ENCODE measurements around the gene CNPY4.

Gene CNPY4

GRCh38 chr7:100163006-100163531 lies 43.6 kb downstream of the CNPY4 start:
- Histone ChIP-seq H2AFZ (ENCODE audit: low read length) (no peak overlapping the region), H3K9me2 (replicated peaks; ENCODE audit: insufficient read depth, low read length) (no peaks in the 10 kb centered on the region), H3K27ac (ENCODE audit: low read length) (no peak overlapping the region), H3K4me3 (ENCODE audit: low read length) (no peak overlapping the region), H3K4me2 (ENCODE audit: low read depth, low read length) (no peak overlapping the region), H3F3A (ENCODE audit: insufficient read depth, low read length) (no peaks in the 10 kb centered on the region), H3K9me3 (replicated peaks; ENCODE audit: insufficient read depth, low read length) (no peaks in the 10 kb centered on the region), H3K4me1 (ENCODE audit: low read length) (no peaks in the 10 kb centered on the region; the same call in 1 of the 2 replicates), H3K36me3 (replicated peaks; ENCODE audit: insufficient read depth, low read length) (no peaks in the 10 kb centered on the region), H4K20me1 (ENCODE audit: insufficient read depth, low read length) (no peaks in the 10 kb centered on the region), H3K27me3 (replicated peaks; ENCODE audit: insufficient read depth, low read length) (peaks cover 59% of the 10 kb centered on the region), H3K9ac (ENCODE audit: low read length) (no peak overlapping the region), H3K79me2 (ENCODE audit: low read length) (peaks cover 4% of the 10 kb centered on the region; the same call in 1 of the 2 replicates)
- TF ChIP-seq EZH2 (optimal IDR thresholded peaks at IDR 0.05; ENCODE audit: low read depth, low read length): no peak
- DNase-seq: no peak

- Histone ChIP-seq H3K4me2 (ENCODE audit: low read depth, low read length) (no peak overlapping the region), H3K27ac (ENCODE audit: low read length) (no peak overlapping the region)
These were observed 44.4 kb downstream of the CNPY4 start for GRCh38 chr7:100163871-100164270.

GRCh38 chr7:100166317-100166940 lies 47.0 kb downstream of the CNPY4 start:
- Histone ChIP-seq H3K79me2 (ENCODE audit: low read length) (no peaks in the 10 kb centered on the region), H3K27ac (ENCODE audit: low read length) (no peak overlapping the region), H3F3A (ENCODE audit: insufficient read depth, low read length) (no peaks in the 10 kb centered on the region), H3K9ac (ENCODE audit: low read length) (no peak overlapping the region), H3K4me2 (ENCODE audit: low read depth, low read length) (no peak overlapping the region), H3K9me3 (replicated peaks; ENCODE audit: insufficient read depth, low read length) (no peaks in the 10 kb centered on the region), H3K4me1 (ENCODE audit: low read length) (no peaks in the 10 kb centered on the region; the same call in 1 of the 2 replicates), H3K4me3 (ENCODE audit: low read length) (no peak overlapping the region), H3K9me2 (replicated peaks; ENCODE audit: insufficient read depth, low read length) (no peaks in the 10 kb centered on the region), H3K36me3 (replicated peaks; ENCODE audit: insufficient read depth, low read length) (no peaks in the 10 kb centered on the region), H3K27me3 (replicated peaks; ENCODE audit: insufficient read depth, low read length) (peaks cover 80% of the 10 kb centered on the region), H4K20me1 (ENCODE audit: insufficient read depth, low read length) (no peaks in the 10 kb centered on the region), H2AFZ (ENCODE audit: low read length) (no peak overlapping the region)
- no peak for DNase-seq
- TF ChIP-seq EZH2 (optimal IDR thresholded peaks at IDR 0.05; ENCODE audit: low read depth, low read length) (no peak), CTCF (IDR thresholded peaks at IDR 0.05; ENCODE audit: low read length) (no peak), EZH2phosphoT487 (IDR thresholded peaks at IDR 0.05; ENCODE audit: low read length) (no peak)

More at GRCh38 chr7:100163871-100164270, 44.4 kb downstream of the CNPY4 start:
- Histone ChIP-seq H3K9ac (ENCODE audit: low read length) (no peak overlapping the region), H3K27me3 (replicated peaks; ENCODE audit: insufficient read depth, low read length) (peaks cover 67% of the 10 kb centered on the region), H3K79me2 (ENCODE audit: low read length) (no peaks in the 10 kb centered on the region), H3F3A (ENCODE audit: insufficient read depth, low read length) (no peaks in the 10 kb centered on the region), H3K9me2 (replicated peaks; ENCODE audit: insufficient read depth, low read length) (no peaks in the 10 kb centered on the region), H3K9me3 (replicated peaks; ENCODE audit: insufficient read depth, low read length) (no peaks in the 10 kb centered on the region), H3K4me1 (ENCODE audit: low read length) (no peaks in the 10 kb centered on the region; the same call in 1 of the 2 replicates), H3K36me3 (replicated peaks; ENCODE audit: insufficient read depth, low read length) (no peaks in the 10 kb centered on the region), H2AFZ (ENCODE audit: low read length) (no peak overlapping the region), H4K20me1 (ENCODE audit: insufficient read depth, low read length) (no peaks in the 10 kb centered on the region), H3K4me3 (ENCODE audit: low read length) (no peak overlapping the region)
- no peak for DNase-seq
- TF ChIP-seq CTCF (IDR thresholded peaks at IDR 0.05; ENCODE audit: low read length): no peak
- TF ChIP-seq EZH2 (optimal IDR thresholded peaks at IDR 0.05; ENCODE audit: low read depth, low read length): no peak
- no peak for TF ChIP-seq EZH2phosphoT487 (IDR thresholded peaks at IDR 0.05; ENCODE audit: low read length)
